OCI-LY1 (cell line): ENCODE measurements around the gene AP3S1.
A peak's percentile ranks its signal among the peaks of the same experiment; 100 is the strongest.

Experiments used
- H2AFZ ChIP-seq: fragments of 200-600 bp; sonication (generic), shearing (Covaris generic); 2 replicates; pipeline ENCODE4 v1.6.0; 2014; ENCODE audit warnings: antibody characterized with exemption, mild to moderate bottlenecking, low read length
- H3F3A ChIP-seq: fragments of 200-600 bp; sonication (generic), shearing (Covaris generic); 2 replicates; pipeline ENCODE4 v1.6.0; 2014; ENCODE audit warnings: mild to moderate bottlenecking, antibody characterized with exemption, low read length, moderate library complexity; ENCODE audit not compliant: insufficient read depth
- H3K27ac ChIP-seq: fragments of 200-600 bp; sonication (generic); 2 replicates; pipeline ENCODE4 v1.5.1; 2014; ENCODE audit warnings: low read length, mixed run types, mild to moderate bottlenecking, low read depth; ENCODE audit not compliant: poor library complexity, severe bottlenecking
- H3K27me3 ChIP-seq: fragments of 200-600 bp; sonication (generic); 2 replicates; pipeline ENCODE4 v1.6.0; 2014; ENCODE audit warnings: antibody characterized with exemption, mild to moderate bottlenecking, low read length, moderate library complexity; ENCODE audit not compliant: insufficient read depth
- H3K36me3 ChIP-seq: fragments of 200-600 bp; sonication (generic); 2 replicates; pipeline ENCODE4 v1.6.1; 2014; ENCODE audit warnings: mild to moderate bottlenecking, antibody characterized with exemption, low read length, moderate library complexity, mixed read lengths; ENCODE audit not compliant: insufficient read depth
- H3K4me1 ChIP-seq: fragments of 200-600 bp; sonication (generic); 2 replicates; pipeline ENCODE4 v1.5.1; 2014; ENCODE audit warnings: mild to moderate bottlenecking, low read length, moderate library complexity; ENCODE audit not compliant: insufficient read depth, severe bottlenecking
- H3K4me2 ChIP-seq: fragments of 200-600 bp; sonication (generic), shearing (Covaris generic); 2 replicates; pipeline ENCODE4 v1.6.1; 2014; ENCODE audit warnings: low read length
- H3K4me3 ChIP-seq: fragments of 200-600 bp; sonication (generic); 2 replicates; pipeline ENCODE4 v1.5.1; 2014; ENCODE audit warnings: low read length, low read depth, mild to moderate bottlenecking, mixed read lengths; ENCODE audit not compliant: poor library complexity, severe bottlenecking
- H3K79me2 ChIP-seq: fragments of 200-600 bp; shearing (Covaris generic); 2 replicates; pipeline ENCODE4 v1.6.1; 2016; ENCODE audit warnings: mixed run types, low read length, mixed read lengths; ENCODE audit not compliant: insufficient read depth
- H3K9ac ChIP-seq: fragments of 200-600 bp; sonication (generic), shearing (Covaris generic); 2 replicates; pipeline ENCODE4 v1.6.1; 2014; ENCODE audit warnings: mild to moderate bottlenecking, low read length, mixed read lengths
- H3K9me2 ChIP-seq: fragments of 200-600 bp; sonication (generic), shearing (Covaris generic); 2 replicates; pipeline ENCODE4 v1.6.1; 2014; ENCODE audit warnings: low read depth, mild to moderate bottlenecking, low read length, mixed read lengths
- H3K9me3 ChIP-seq: fragments of 200-600 bp; shearing (Covaris generic); 2 replicates; pipeline ENCODE4 v1.6.1; 2014; ENCODE audit warnings: low read length, mixed read lengths
- H4K20me1 ChIP-seq: fragments of 200-600 bp; sonication (generic), shearing (Covaris generic); 2 replicates; pipeline ENCODE4 v1.6.0; 2016; ENCODE audit warnings: mild to moderate bottlenecking, low read length; ENCODE audit not compliant: insufficient read depth
- CTCF ChIP-seq: fragments of 200-600 bp; sonication (generic), shearing (Covaris generic); IDR thresholded peaks from 2 replicates; pipeline ENCODE4 v1.5.1; 2017; ENCODE audit warnings: mild to moderate bottlenecking, antibody characterized with exemption, low read length, moderate library complexity, mixed read lengths
- EZH2 ChIP-seq: fragments of 200-600 bp; sonication (generic), shearing (Covaris generic); IDR thresholded peaks from 2 replicates; pipeline ENCODE4 v1.8.0; 2017; ENCODE audit warnings: borderline replicate concordance, mixed run types, mild to moderate bottlenecking, antibody characterized with exemption, low read length, moderate library complexity, mixed read lengths

AP3S1 gene

DNA sequence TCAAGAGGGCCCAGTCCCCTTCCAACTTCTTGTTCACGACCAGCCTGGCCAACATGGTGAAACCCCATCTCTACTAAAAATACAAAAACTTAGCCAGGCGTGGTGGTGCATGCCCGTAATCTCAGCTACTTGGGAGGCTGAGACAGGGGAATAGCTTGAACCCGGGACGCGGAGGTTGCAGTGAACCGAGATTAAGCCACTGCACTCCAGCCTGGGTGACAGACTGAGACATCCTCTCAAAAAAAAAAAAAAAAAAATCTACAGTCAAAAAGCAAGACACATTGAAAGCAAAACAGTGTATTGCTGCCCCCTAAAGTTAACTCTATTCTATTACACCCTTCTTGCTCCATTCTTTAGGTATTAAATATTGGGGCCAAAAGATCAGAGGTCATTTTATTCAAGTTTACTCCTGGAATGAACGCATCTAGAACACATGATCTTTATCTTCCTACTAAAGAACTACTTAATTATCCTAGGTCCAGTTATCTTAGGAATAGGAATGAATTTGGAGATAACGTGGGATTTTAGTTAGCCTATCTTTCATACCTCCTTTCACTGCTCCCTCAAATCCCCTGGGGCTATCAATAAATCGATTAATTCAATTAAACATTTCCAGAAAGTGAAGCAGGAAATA is 2.7 kb upstream of the AP3S1 start:
- Histone ChIP-seq H3K4me1 (peaks cover 43% of the 10 kb centered on the region), H3F3A (no peaks in the 10 kb centered on the region; the same call in 1 of the 2 replicates), H3K27me3 (no peaks in the 10 kb centered on the region), H3K9me3 (no peaks in the 10 kb centered on the region), H3K36me3 (peaks cover 48% of the 10 kb centered on the region), H4K20me1 (0 out of 2 replicates have a peak, but pooled peaks cover 4% of the 10 kb centered on the region), H3K9me2 (no peaks in the 10 kb centered on the region), H3K27ac (no peak overlapping the region), H3K4me3 (peak overlapping the region; percentile 70), H2AFZ (no peak overlapping the region), H3K9ac (peak overlapping the region; percentile 77), H3K4me2 (peak overlapping the region; percentile 99), H3K79me2 (peaks cover 43% of the 10 kb centered on the region)
- TF ChIP-seq CTCF (peak; percentile 62), EZH2 (no peak)

DNA sequence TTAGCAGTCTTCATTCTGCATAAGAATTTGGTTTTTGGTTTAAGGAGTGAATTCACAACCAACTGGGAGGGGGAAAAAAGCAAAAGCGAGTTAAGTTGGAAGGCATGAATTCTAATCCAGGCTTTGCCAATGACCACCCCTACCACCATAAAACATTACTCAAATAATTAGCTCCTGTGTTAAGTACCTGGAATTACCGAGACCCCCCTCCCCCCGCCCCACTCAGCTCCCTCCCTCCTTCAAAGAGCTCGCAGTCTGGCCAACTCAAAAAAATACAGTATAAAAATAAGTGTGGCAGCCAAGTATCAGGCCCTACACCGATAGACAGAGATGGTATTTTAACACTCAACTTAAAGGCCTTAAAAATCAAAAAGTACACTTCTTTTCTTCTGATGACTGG is 862 bp upstream of the AP3S1 start:
- Histone ChIP-seq H2AFZ (no peak overlapping the region), H3K79me2 (peaks cover 43% of the 10 kb centered on the region), H3K4me3 (peak overlapping the region; percentile 70)

DNA sequence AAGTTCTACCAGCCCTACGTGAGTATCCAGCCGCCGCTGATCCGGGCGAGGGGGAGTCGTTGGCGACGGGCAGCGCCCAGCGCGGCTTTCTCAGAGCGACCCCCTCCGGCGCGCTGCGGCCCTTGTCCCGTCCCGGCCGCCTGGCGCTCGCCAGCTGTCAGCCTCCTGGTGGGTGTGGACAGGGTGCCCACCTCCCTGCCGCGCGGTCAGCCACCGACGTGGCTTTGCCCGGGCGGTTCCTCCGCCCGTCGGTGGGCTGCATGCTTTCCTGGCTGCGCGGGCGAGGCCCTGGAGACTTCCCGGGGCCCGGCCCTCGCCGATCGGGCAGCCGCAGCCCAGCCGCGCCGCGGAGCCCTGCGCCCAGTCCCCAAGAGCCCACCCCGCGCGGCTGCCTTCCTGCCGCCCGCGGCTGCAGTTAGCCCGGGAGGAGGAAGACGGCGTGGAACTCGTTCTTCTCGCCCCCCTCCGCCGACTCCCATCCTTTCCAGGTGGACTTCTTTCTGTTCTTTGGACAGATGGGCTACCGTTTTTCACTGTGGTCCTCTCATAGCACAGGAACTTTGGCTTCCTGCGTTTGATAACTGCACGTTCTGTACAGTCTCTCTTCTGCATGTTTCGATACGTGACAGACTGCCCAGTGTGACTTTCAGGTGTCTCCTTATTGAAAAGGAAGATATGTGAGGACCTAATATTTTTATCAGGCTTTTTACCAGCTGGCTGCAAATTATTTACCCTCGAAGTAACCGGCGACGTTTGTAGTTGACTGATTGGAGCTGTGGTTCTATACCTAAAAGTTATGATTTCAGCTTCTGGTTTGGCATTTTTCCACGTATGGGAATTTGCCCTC is 577 bp downstream of the AP3S1 start:
- Histone ChIP-seq H3K79me2 (peaks cover 55% of the 10 kb centered on the region), H3K4me1 (peaks cover 69% of the 10 kb centered on the region), H3K4me3 (peak overlapping the region; percentile 70), H3K27ac (no peak overlapping the region), H3K27me3 (no peaks in the 10 kb centered on the region), H3K9me3 (no peaks in the 10 kb centered on the region), H3K36me3 (peaks cover 15% of the 10 kb centered on the region), H3K4me2 (peak overlapping the region; percentile 99), H3F3A (no peaks in the 10 kb centered on the region; the same call in 1 of the 2 replicates), H4K20me1 (0 out of 2 replicates have a peak, but pooled peaks cover 4% of the 10 kb centered on the region), H2AFZ (no peak overlapping the region), H3K9me2 (no peaks in the 10 kb centered on the region), H3K9ac (peak overlapping the region; percentile 77)
- TF ChIP-seq EZH2 (no peak), CTCF (peak; percentile 22; the same call in 1 of the 2 replicates)

More for the DNA sequence above, 862 bp upstream of the AP3S1 start:
- TF ChIP-seq EZH2 (no peak), CTCF (no peak)
- Histone ChIP-seq H3K27ac (peak overlapping the region; percentile 71), H3K9me2 (no peaks in the 10 kb centered on the region), H3K4me2 (peak overlapping the region; percentile 99), H3K36me3 (peaks cover 29% of the 10 kb centered on the region), H3K27me3 (no peaks in the 10 kb centered on the region), H3K9ac (peak overlapping the region; percentile 77), H3K9me3 (no peaks in the 10 kb centered on the region), H4K20me1 (0 out of 2 replicates have a peak, but pooled peaks cover 4% of the 10 kb centered on the region), H3F3A (no peaks in the 10 kb centered on the region; the same call in 1 of the 2 replicates), H3K4me1 (peaks cover 61% of the 10 kb centered on the region)
